Measurements from ENCODE around the gene C1S. TPM values are rescaled to one million over a fixed set of nuclear protein-coding genes. Genes with fewer than 3 reads are reported as not detected.

C1S gene
- total and polyA plus RNA-seq, 2 experiments from 2014 or later: 4.9 to 9.7 TPM

DNA sequence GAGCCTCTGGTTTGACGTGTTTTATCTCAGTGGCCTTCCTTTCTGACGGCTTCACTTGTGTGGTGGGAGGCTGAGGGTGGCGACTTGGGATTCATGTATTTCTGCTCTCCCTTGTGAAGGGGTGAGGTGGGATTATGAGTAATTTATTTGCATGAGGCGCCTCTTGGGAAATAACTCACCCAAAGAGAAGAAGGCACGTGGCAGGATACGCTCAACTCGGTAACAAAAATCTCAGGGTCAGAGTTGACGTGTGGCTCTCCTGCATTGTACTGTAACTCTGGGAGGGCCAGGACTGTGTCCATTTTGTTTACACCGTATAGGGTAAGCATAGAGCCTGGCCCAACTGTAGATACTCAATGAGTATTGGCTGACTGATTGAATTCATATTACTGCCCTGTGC is 14.6 kb upstream of the C1S start:
- no peak for DNase-seq (ENCODE audit: low spot score)
- Histone ChIP-seq H3K27me3 (ENCODE audit: insufficient read depth) (no peaks in the 10 kb centered on the region), H3K4me2 (no peak overlapping the region), H3K36me3 (ENCODE audit: insufficient read depth) (no peaks in the 10 kb centered on the region), H3K4me1 (ENCODE audit: insufficient read depth) (no peaks in the 10 kb centered on the region), H2AFZ (no peak overlapping the region), H3K27ac (ENCODE audit: low read depth) (no peak overlapping the region), H3K4me3 (no peak overlapping the region), H3F3A (replicated peaks; ENCODE audit: low read depth) (no peaks in the 10 kb centered on the region), H3K79me2 (replicated peaks; ENCODE audit: insufficient read depth) (no peaks in the 10 kb centered on the region), H4K20me1 (replicated peaks; ENCODE audit: insufficient read depth) (no peaks in the 10 kb centered on the region), H3K9me2 (ENCODE audit: insufficient read depth) (no peaks in the 10 kb centered on the region)
- Mint-ChIP-seq H3K9me3 (no peaks in the 10 kb centered on the region), H3K27me3 (ENCODE audit: insufficient read depth, low read depth, poor library complexity) (peaks cover 2% of the 10 kb centered on the region), H3K27ac (no peak overlapping the region), H3K36me3 (ENCODE audit: low read depth) (no peaks in the 10 kb centered on the region), H3K4me3 (no peak overlapping the region), H3K4me1 (peaks cover 3% of the 10 kb centered on the region; the same call in 1 of the 3 replicates)
- ATAC-seq: no peak
- no peak for TF ChIP-seq CREB1 (CRISPR knock-in tag; IDR thresholded peaks at IDR 0.05; ENCODE audit: low read depth)
- no peak for TF ChIP-seq STAT1 (IDR thresholded peaks at IDR 0.05; ENCODE audit: unreplicated experiment)
- TF ChIP-seq, protein P1, sequence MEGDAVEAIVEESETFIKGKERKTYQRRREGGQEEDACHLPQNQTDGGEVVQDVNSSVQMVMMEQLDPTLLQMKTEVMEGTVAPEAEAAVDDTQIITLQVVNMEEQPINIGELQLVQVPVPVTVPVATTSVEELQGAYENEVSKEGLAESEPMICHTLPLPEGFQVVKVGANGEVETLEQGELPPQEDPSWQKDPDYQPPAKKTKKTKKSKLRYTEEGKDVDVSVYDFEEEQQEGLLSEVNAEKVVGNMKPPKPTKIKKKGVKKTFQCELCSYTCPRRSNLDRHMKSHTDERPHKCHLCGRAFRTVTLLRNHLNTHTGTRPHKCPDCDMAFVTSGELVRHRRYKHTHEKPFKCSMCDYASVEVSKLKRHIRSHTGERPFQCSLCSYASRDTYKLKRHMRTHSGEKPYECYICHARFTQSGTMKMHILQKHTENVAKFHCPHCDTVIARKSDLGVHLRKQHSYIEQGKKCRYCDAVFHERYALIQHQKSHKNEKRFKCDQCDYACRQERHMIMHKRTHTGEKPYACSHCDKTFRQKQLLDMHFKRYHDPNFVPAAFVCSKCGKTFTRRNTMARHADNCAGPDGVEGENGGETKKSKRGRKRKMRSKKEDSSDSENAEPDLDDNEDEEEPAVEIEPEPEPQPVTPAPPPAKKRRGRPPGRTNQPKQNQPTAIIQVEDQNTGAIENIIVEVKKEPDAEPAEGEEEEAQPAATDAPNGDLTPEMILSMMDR (conservative IDR thresholded peaks at IDR 0.05; ENCODE audit: low read depth in 2 of 2): no peak
- no peak for TF ChIP-seq EZH2phosphoT487 (IDR thresholded peaks at IDR 0.05; ENCODE audit: unreplicated experiment)
- TF ChIP-seq, protein P2, sequence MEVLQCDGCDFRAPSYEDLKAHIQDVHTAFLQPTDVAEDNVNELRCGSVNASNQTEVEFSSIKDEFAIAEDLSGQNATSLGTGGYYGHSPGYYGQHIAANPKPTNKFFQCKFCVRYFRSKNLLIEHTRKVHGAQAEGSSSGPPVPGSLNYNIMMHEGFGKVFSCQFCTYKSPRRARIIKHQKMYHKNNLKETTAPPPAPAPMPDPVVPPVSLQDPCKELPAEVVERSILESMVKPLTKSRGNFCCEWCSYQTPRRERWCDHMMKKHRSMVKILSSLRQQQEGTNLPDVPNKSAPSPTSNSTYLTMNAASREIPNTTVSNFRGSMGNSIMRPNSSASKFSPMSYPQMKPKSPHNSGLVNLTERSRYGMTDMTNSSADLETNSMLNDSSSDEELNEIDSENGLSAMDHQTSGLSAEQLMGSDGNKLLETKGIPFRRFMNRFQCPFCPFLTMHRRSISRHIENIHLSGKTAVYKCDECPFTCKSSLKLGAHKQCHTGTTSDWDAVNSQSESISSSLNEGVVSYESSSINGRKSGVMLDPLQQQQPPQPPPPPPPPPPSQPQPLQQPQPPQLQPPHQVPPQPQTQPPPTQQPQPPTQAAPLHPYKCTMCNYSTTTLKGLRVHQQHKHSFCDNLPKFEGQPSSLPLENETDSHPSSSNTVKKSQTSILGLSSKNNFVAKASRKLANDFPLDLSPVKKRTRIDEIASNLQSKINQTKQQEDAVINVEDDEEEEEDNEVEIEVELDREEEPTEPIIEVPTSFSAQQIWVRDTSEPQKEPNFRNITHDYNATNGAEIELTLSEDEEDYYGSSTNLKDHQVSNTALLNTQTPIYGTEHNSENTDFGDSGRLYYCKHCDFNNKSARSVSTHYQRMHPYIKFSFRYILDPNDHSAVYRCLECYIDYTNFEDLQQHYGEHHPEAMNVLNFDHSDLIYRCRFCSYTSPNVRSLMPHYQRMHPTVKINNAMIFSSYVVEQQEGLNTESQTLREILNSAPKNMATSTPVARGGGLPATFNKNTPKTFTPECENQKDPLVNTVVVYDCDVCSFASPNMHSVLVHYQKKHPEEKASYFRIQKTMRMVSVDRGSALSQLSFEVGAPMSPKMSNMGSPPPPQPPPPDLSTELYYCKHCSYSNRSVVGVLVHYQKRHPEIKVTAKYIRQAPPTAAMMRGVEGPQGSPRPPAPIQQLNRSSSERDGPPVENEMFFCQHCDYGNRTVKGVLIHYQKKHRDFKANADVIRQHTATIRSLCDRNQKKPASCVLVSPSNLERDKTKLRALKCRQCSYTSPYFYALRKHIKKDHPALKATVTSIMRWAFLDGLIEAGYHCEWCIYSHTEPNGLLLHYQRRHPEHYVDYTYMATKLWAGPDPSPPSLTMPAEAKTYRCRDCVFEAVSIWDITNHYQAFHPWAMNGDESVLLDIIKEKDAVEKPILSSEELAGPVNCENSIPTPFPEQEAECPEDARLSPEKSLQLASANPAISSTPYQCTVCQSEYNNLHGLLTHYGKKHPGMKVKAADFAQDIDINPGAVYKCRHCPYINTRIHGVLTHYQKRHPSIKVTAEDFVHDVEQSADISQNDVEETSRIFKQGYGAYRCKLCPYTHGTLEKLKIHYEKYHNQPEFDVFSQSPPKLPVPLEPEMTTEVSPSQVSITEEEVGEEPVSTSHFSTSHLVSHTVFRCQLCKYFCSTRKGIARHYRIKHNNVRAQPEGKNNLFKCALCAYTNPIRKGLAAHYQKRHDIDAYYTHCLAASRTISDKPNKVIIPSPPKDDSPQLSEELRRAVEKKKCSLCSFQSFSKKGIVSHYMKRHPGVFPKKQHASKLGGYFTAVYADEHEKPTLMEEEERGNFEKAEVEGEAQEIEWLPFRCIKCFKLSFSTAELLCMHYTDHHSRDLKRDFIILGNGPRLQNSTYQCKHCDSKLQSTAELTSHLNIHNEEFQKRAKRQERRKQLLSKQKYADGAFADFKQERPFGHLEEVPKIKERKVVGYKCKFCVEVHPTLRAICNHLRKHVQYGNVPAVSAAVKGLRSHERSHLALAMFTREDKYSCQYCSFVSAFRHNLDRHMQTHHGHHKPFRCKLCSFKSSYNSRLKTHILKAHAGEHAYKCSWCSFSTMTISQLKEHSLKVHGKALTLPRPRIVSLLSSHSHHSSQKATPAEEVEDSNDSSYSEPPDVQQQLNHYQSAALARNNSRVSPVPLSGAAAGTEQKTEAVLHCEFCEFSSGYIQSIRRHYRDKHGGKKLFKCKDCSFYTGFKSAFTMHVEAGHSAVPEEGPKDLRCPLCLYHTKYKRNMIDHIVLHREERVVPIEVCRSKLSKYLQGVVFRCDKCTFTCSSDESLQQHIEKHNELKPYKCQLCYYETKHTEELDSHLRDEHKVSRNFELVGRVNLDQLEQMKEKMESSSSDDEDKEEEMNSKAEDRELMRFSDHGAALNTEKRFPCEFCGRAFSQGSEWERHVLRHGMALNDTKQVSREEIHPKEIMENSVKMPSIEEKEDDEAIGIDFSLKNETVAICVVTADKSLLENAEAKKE (CRISPR knock-in tag; IDR thresholded peaks at IDR 0.05): no peak
- TF ChIP-seq, protein P3, sequence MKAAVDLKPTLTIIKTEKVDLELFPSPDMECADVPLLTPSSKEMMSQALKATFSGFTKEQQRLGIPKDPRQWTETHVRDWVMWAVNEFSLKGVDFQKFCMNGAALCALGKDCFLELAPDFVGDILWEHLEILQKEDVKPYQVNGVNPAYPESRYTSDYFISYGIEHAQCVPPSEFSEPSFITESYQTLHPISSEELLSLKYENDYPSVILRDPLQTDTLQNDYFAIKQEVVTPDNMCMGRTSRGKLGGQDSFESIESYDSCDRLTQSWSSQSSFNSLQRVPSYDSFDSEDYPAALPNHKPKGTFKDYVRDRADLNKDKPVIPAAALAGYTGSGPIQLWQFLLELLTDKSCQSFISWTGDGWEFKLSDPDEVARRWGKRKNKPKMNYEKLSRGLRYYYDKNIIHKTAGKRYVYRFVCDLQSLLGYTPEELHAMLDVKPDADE (IDR thresholded peaks at IDR 0.05): no peak
- TF ChIP-seq EZH2 (IDR thresholded peaks at IDR 0.05; ENCODE audit: low read depth, unreplicated experiment): no peak
- no peak for TF ChIP-seq NANOG (IDR thresholded peaks at IDR 0.05; ENCODE audit: borderline replicate concordance)
- TF ChIP-seq ZNF114 (CRISPR knock-in tag; IDR thresholded peaks at IDR 0.05): no peak
- TF ChIP-seq POLR2AphosphoS5 (IDR thresholded peaks at IDR 0.05; ENCODE audit: low read depth): no peak
- TF ChIP-seq JUNB (IDR thresholded peaks at IDR 0.05; ENCODE audit: unreplicated experiment): no peak
- TF ChIP-seq ZNF331 (CRISPR knock-in tag; IDR thresholded peaks at IDR 0.05; ENCODE audit: low read depth): no peak
- TF ChIP-seq, protein P4, sequence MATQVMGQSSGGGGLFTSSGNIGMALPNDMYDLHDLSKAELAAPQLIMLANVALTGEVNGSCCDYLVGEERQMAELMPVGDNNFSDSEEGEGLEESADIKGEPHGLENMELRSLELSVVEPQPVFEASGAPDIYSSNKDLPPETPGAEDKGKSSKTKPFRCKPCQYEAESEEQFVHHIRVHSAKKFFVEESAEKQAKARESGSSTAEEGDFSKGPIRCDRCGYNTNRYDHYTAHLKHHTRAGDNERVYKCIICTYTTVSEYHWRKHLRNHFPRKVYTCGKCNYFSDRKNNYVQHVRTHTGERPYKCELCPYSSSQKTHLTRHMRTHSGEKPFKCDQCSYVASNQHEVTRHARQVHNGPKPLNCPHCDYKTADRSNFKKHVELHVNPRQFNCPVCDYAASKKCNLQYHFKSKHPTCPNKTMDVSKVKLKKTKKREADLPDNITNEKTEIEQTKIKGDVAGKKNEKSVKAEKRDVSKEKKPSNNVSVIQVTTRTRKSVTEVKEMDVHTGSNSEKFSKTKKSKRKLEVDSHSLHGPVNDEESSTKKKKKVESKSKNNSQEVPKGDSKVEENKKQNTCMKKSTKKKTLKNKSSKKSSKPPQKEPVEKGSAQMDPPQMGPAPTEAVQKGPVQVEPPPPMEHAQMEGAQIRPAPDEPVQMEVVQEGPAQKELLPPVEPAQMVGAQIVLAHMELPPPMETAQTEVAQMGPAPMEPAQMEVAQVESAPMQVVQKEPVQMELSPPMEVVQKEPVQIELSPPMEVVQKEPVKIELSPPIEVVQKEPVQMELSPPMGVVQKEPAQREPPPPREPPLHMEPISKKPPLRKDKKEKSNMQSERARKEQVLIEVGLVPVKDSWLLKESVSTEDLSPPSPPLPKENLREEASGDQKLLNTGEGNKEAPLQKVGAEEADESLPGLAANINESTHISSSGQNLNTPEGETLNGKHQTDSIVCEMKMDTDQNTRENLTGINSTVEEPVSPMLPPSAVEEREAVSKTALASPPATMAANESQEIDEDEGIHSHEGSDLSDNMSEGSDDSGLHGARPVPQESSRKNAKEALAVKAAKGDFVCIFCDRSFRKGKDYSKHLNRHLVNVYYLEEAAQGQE (IDR thresholded peaks at IDR 0.05; ENCODE audit: unreplicated experiment): no peak
